ENCODE data around the gene GRID1. TPM values are rescaled to one million over a fixed set of nuclear protein-coding genes. Genes with fewer than 3 reads are reported as not detected.
"Not testable (repeated sequence)": the region's sequence is repeated elsewhere in the genome, so short reads cannot be mapped to it uniquely, and the experiment has no call there.

GRID1 gene
- total RNA-seq, 1 experiment from 2014 or later = not detected

DNA sequence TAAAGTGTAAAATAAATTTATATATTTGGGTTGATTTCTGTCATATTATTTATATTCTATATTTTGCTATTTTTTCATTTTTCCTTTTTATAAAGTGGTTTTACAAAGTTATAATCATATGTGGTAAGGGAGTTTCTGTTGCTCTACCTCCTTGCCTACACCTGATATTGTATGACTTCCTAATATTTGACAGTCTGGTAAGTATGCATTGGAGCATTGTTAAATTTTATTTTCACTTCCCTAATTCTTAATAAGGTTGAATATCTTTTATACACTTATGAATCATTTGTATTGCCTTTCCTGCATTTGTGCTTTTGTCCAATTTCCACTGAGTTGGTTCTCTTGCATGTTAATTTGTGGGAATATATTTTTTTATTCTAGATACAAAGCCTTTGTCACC lies 492.4 kb downstream of the GRID1 start:
- no peak for DNase-seq (ENCODE audit: low read depth)

DNA sequence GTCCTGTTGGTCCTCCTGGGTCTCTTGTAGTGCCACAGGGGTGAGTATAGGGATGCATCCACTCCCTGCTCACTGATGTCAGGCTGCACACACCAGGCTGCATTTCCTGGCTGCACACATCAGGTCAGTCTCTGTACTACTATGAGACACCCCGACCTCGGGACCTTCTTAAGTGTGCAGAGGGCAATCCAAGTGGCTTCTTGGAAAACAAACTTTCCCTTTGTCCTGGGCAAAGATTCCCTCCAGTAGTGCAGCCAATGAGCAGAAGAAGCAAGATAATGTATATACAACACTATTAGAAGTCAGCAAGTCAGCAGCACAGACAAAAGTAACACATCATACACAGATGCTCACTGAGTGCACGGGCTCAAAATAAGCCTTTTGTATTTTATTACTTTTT lies 493.5 kb downstream of the GRID1 start:
- DNase-seq (ENCODE audit: low read depth) = no peak

DNA sequence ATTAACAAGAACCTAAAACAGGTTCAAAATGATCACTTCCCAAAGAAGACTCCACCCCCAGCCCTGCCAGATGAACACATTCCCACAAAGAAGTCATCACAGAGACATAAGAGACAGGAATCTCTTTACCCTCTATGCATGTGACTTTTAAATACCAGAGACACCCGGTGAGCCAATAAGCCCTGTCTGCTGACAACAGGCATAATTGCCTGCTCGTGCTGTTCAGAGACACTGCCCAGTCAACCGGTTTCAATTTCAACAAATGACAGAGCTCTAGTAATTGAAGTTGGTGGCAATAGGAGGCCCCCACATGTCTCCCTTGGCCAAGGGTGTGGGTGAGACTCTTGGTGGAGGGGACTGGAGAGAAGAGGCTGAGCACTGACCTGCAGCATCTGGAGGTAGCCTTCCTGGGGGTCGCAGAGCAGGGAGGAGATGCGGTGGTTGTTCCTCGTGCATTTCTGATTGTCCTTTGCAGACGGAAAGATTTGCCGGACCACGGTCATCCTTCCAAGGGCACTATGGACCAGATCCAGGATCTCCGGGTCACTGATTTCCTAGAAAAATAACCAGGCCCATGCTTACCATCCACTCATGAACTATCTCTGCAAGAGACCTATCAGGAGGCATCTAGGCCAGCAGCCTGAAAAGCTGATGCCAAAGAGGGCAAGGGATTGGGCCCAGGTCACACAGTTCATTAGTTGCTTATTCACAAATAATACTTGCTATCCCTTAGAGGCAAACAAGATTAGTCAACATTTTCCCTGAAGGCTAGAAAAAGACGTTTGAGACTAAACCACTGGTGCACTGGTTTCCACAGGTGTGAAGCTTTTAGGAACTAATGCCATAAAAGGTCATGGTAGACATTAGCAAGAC lies 497.7 kb downstream of the GRID1 start:
- no peak for DNase-seq (ENCODE audit: low read depth)

DNA sequence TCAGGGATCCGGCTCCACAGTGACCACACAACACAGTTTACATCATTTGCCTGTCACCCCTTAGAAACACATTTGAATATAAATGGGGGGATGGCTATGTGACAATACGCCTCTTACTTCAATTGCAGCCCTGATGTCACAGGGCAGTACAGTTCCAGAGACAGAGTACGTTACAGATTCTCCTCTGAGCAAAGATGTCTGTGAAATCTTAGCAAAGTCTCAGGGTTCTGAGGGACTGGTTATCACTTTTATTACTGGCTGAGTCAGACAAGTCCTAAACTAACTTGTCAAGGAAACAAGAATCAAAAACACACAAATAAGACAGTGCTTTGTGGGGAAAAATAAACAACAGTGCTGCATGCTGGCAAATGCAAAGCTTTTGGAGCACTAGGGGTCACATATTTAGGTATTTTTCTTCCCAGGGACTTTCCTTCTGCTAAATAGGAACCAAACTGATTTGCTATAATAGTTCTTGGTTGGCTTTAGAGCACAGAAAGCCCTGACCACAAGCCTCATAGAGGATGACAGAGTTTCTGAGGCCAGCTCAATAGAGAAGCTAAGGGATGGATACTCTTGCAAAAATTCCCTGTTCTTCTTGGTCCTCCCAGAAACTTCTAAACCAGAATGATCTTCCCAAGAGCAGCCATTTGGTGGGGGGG lies 501.6 kb downstream of the GRID1 start:
- no peak for DNase-seq (ENCODE audit: low read depth)

DNA sequence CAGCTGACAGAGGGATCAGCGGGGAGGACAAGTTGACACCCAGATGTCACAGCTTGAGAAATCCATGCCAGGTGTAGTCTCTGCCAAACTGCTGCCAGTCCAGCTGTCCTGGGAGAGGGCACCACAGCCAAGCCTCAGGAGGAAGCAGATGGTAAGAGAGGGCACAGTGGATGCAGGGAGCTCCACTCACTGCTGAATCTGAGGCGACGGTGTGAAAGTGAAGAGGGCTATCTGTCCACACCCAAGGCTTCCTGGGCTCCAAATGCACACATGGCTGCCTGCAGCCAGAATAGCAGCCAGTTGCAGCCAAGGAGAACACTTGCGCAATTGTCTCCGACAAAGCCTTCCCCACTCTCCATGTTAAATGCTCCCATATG lies 502.4 kb downstream of the GRID1 start:
- DNase-seq (ENCODE audit: low read depth) = no peak

DNA sequence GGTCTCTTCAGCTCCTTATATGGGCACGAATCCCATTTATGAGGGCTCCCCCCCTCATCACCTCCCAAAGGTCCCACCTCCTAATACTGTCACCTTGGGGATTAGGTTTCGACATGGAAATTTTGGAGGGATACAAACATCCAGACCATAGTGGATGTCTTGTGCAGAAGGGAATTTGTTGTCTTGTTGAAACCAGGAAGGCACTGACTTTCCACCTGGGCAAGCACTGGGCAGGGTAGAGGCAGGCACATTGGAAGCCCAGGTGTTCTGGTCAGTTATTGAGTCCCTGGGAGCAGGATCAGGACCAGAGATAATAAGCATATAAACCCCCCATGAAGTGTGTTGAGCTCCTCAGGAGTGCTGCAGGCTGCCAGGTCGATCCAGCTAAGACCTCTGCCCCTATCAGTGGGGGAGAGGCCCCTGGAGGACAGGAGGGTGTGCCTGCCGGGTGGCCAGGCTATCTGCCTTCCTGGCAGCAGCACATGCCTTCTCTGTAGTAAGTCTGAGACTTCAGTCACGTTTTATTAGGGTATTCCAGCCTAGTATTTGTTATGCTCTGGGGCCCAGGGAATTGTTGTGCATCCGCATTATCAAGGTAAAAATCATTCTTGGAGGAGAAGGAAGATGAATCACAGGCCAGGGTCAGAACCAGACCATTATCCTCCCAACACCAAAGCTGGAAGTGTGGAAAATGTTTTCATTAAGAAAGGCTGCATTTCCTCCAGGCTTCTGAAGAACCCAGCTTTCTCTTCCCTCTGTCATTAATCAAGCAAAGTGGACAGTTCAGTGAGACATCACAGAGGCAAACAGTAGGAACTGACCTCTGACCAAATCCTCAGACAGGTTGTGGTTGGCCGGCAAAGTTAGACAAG lies 503.1 kb downstream of the GRID1 start:
- peak; percentile 12 for DNase-seq (ENCODE audit: low read depth)

DNA sequence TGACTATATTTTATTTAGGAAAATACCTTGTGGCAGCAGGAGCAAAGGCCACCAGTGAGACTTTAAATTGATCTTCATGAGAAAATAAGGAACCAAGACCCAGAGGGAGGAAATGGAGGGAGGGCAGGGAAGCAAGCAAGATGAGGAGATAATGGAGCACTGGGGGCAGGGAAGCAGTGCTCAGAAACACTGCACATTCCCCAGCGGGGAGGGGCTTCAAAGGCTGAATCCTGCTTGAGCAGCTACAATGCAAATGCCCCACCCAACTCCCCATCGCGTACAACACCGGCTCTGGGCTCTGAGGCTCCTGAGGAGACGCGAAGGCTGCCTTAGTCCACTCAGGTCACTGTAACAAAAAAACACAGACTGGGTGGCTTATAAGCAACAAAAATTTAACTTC lies 503.8 kb downstream of the GRID1 start:
- no peak for DNase-seq (ENCODE audit: low read depth)

DNA sequence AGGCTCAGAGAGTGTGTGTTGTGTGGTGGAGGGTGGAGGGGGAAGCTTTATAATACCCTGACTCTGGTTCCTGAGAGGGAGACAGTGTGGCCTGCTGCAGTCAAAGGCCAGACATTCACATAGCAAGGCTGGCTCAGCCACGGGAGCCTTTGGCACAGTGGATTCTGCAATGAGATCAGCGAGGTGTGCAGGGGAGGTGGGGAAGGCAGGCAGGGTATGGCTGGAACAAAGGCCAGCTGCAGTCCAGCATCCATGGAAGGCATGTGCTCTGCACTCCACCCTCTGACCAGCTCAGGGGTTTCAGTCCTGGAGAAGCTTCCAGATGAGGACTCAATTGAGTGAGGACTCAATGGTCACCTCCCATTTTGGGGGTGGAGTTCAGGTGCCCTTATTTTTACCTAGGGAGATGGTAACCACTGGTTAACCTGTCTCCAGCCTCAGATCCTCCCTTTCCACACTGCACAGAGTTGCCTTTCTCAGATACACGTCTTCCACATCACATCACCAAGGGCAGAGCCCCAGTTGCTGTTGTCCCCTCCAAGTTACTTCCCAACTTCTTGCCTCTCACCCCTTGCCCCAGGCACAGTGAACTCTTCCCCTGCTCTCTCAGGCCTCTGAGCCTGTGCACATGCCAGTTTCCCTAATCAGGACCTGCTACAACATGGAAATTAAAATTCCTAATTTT lies 504.9 kb downstream of the GRID1 start:
- DNase-seq (ENCODE audit: low read depth) = no peak

DNA sequence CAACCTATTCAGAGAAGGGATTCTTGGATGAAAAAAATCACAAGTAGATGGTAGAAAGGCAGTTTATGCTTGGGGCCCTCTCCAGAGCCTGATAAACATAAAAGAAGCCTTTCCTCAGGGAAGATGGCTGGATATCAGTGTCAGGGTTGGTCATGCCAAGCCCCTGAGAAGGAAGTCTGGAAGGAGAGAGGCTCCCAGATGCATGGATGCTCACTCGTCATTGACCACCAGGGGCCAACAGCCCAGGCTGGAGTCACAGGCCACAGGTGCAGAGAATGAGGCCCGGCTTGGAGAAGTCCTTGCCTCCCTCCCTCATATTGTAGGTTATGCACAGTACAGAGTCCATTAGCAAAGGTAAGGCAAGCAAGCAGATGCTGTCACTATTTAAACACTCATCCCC lies 506.7 kb downstream of the GRID1 start:
- no peak for DNase-seq (ENCODE audit: low read depth)

DNA sequence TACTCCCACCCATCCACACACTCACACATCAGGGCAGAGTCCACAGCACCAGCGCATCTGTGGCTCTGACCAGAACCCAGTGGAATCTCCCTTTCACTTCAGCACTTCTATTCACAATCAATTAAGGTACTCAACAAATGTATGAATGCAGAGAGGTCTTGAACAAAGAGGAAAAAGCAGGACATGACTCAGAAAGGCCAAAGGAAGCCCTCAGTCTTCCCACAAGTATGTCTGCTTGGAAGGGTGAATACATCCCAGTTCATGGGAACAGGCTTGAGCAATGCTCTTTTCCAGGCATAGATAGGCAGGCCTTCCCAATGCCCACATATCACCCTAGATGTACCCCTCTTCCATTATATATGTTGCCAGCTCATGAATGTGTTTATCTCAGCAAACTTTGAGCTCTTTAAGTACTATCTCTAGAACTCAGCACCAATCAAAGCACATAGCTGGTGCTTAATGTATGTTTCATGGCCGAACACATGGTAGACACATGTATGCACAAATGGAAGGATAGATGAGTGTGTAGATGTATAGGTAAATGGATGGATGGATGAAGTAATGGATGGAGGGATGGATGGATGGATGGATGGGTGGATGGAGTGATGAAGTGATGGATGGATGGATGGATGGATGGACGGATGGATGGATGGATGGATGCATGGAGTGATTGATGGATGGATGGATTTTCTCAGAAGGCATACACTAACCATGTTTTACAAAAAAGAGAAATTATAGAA lies 507.6 kb downstream of the GRID1 start:
- DNase-seq (ENCODE audit: low read depth) = no peak

DNA sequence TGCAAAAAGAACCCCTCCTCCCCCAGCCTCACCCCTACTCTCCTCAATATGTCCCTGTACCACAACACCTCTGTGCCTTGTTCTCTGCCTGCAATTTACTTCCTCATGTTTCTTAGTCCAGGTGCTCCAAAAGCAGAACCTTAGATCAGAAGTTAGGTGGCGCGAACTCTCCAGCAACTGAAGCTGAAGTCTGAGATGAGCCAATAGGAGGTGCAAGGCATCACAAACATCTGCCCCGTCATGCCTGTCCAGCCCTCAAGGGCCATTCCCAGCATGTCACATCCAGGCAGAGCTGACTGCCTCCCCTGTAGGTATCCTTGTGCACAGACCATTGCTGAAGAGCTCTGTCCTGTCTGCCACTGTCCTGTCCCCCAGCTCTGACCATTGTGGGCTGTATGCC lies 508.8 kb downstream of the GRID1 start:
- no peak for DNase-seq (ENCODE audit: low read depth)

DNA sequence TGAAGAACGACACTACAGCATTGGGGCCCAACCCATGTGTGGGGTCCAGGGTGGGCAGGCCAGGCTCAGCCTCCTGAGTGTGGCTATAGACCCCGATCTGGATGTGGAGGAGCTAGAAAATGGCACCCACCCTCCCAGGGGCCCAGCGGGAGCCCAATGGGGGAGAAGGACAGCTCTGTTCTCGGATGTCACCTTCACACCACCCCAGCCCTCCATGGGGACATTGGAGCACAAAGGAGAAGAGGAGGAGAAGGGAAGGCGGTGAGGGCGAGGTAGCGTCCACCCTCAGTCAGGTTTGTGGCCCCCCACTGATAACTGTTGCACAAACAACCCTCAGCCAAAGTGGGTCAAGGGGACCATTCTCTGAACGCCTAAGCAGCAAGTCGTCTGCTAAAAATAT lies 509.3 kb downstream of the GRID1 start:
- DNase-seq (ENCODE audit: low read depth) = no peak

DNA sequence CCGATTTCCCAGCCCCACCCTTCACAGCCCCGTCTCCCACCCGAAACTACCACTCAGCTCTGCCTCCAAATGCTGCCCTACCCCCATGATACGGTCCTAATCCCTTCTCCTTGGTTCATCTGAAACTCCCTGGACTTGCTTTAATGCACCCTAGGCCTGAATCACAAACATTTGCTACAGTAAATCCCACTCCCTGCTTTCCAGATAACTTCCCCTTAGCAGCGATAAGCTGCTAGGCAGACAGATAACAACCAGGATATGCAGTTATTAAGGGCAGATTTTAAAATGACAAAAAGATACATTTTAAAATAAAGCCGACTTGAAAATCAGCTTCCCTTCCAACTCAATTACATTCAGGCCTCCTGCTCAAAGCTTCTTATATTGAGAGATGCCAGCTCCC lies 514.7 kb downstream of the GRID1 start:
- no peak for DNase-seq (ENCODE audit: low read depth)

DNA sequence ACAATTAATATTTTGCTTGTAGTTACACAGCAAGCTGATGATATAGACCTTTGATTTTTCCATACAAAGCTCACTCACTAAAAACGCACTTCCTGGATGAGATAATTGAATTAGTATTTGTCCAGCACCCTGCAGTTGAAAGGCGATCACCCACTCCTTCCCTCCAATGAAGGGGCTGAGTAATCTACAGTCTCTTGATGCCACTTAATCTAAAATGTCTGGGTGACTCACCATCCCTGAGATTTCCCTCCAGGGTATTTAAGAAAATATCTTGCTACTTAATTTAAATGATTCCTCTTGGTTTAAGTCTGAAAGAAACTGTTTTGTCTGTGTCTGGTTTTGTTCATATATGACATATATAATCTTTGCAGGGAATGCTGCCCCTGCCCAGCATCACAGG lies 515.3 kb downstream of the GRID1 start:
- peak; percentile 54 for DNase-seq (ENCODE audit: low read depth)

DNA sequence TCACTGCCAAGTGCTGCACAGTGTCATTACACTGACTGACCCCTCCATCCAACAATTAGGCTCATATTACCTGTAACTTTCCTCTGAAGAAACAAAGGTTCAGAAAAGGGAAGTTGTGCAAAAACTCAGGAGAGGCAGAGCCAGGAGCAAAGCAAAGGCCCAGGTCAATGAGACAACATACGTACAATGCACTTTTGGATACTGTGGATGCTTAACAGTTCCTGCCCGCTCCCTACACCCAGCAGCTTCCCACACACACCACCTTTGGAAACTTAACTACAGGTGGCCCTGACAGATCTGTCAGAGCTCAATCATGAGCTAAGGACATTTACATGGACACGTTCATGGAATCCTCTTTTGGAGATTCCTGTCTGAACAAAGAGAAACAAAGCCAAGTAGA lies 515.9 kb downstream of the GRID1 start:
- no peak for DNase-seq (ENCODE audit: low read depth)

DNA sequence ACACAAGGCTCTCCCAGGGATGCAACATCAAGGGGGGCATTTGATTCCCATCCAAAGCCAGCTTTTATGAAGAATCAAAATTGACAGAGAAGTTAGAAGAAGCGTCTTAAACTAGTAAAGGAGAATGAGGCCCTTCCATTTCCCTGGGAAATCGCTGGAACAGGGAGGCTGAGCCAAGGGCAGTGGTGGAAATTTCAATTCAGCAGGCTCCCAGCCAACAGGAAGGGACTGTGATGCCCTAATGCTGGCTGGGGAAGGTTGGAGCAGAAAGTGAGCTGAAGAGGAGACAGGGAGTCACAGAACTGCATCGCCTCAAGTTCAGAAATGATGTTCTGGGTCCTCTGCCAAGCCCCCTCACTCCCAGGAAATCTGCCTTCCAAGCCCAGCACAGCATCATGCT lies 517.3 kb downstream of the GRID1 start:
- DNase-seq (ENCODE audit: low read depth) = no peak

DNA sequence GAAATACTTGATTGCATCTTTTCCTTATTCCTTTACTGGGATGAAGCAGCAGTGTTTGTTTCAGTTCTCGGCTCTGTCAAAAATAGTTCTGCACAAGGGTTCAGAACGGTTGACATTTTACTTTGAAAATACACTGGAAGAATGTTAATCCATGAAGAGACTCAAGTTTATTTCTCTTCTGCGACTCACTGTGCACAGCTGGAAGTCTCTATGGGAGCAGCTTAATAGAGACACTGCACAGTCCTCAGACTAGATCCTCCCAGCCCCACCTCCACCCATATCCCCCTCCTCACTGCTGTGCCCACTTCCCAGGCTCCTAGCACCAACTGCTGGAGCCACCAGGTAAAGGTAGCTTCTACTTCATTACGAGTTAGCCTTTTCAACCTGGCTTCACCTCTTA lies 517.8 kb downstream of the GRID1 start:
- no peak for DNase-seq (ENCODE audit: low read depth)

DNA sequence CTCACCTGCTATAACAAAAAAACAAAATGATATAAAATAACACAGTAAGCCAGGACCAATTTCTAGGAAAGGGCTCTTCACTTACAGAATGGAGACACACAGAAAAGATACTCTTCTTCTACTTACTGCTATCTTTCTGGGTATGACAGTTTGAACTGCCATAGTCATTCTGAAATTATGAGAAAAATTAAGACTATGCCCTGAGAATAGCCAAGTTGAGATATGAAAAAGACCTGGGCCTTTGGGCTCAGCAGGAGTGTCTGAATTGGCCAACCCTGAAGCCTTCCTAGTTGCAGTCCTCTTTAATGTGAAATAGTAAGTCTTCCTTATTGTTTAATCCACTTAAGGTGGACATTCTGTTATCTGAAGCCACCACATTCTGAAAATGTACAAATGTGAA lies 519.5 kb downstream of the GRID1 start:
- no peak for DNase-seq (ENCODE audit: low read depth)

DNA sequence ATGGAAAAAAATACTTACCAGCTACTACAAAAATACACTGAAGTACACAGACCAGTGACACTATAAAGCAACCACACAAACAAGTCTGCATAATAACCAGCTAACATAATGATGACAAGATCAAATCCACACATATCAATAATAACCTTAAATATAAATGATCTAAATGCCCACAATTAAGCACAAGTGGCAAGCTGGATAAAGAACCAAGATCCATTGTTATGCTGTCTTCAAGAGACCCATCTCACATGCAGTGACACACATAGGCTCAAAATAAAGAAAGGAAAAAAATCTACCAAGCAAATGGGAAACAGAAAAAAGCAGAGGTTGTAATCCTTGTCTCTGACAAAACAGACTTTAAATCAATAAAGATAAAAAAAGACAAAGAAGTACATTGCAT lies 527.9 kb downstream of the GRID1 start:
- DNase-seq (ENCODE audit: low read depth) = not testable (repeated sequence)

DNA sequence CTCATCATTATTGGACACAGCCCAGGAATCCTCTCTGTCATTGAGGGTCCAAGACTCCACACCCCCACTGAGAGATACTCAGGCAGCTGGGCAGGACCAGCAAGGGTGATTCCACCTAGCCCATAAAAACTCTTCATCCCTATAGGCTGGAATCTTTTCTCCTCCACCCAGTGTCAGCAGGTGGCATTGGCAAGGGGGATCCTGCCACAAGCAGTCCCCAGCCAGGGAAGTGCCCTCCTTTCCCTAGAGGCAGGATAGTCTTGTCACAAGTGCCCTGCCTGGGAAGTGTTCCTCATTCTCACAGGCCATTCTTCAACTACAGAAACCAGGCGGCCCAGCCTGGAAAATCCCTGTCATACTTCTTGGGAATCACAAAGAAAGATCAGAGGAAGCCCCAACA lies 533.6 kb downstream of the GRID1 start:
- no peak for DNase-seq (ENCODE audit: low read depth)

DNA sequence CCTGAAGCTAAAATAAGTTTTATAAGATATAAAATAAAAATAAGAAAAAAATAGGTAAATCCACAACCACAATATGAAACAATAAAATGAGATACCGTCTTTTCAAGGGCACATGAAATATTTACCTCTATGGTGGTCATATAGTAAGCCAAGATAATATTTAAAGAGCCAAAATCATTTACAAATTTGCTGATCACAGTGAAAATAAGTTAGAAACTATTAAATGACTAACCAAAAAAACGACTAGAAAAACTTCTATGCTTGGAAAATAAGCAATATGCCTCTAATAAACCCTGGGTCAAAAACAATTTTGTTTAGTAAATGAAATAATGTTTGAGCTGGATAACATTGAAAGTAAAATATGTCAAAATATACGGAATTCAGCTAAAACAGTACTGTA lies 535.2 kb downstream of the GRID1 start:
- no peak for DNase-seq (ENCODE audit: low read depth)

Data from M059J (cell line).